Stimulated activated CD4-positive, alpha-beta T cell treated with anti-CD3 and anti-CD28 coated beads, Interleukin-1b, Interleukin-23, amount 100 ng/mL, for 1 hour (primary cell): ENCODE results near the gene CGB5.

Experiments used
- DNase-seq, 2 donors: peaks; one replicate each; pipeline ENCODE4 v3.0.0-alpha.2; 2020; ENCODE audit warnings: low read depth in 2 of 2

Gene CGB5

DNA sequence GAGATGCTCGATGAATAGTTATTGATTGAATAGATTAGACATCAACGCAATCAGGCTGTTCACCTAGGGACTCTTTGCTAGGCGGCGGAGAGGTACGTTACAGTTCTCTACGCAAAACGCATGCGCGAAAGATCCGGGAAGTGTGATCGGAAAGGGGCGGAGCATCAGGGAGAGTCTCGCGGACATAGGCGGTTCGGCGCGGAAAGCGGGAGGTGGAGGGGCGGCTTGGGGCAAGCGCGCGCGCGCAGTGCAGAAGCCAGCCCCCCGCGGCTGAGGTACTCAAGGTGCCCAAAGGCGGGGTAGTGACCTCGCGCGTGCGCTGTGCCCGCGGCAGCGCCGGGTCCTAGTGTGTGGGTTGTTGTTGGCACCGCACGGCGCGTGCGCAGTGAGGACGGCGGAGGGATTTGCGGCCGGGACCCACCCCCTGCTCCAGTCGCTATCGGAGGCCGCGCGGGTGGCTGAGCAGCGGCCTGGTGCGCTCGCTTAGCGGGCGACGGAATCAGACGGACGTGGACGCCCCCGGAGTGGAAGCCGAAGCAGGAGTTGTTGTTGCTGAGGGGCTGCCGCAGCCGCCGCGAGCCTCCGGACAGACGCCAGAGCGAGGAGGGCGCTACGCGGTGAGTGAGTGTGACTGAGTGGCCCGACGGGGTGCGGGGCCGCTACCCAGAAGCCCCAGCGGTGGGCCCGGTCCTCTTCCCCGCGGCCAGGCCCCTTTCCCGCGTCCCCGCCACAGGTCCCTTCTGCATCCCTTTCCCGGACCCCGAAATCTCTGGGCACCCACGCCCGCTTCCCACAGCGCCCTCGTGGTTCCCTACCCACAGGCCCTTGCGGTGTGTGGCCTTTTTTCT, 41.6 kb downstream of the CGB5 start, which contains the start of gene SNRNP70:
SNRNP70 (plus strand) TSS at position 432 of the 848 bp plus-strand sequence. CDS start 964 bp downstream, outside the sequence.
- peak; percentile 95 to 99 for DNase-seq

- no peak for DNase-seq
Measured at GRCh38 chr19:49085868-49086232, 42.2 kb downstream of the CGB5 start.

- no peak for DNase-seq
Measured at GRCh38 chr19:49086296-49086695, 42.6 kb downstream of the CGB5 start.

DNA sequence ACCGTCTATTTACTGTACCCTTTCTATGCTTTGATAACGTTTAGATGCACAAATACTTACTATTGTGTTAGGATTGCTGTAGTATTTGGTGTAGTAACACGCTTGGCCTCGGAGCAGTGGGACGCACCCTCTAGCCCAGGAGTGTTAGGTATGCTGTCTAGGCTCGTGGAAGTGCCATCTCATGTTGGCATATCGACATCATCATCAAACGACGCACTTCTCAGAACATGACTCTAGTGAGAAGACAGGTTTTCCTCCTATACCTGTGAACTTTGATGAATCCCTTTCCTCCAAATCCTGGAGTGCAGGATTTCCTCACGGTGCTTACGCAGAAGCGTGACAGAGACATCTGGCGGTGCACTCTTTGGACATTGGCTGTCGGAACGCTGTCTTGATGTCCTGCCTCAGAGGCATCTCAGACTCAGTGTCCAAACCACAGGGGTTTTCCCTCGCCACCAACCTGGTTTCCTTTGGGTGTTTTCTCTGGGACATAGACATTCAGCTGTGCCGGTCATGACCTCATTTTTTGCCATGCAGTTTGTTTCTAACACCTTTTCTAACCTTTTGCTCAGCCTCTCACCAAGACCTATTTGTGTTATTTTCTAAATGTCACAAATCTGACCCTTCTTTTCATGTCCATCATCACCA, 47.9 kb downstream of the CGB5 start:
- no peak for DNase-seq

DNA sequence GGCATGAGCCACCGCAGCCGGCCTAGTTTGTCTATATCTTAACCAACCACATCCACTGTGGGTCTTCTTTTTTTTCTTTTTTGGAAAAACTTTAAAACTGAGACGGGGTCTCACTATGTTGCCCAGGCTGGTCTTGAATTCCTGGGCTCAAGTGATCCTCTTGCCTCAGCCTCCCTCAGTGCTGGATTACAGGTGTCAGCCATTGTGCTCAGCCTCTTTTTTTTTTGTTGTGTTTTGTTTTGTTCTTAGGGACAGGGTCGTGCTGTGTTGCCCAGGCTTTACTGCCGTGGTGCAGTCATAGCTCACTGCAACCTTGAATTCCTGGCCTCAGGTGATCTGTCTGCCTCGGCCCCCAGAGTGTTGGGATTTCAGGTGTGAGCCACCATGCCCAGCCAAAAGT, 49.0 kb downstream of the CGB5 start:
- DNase-seq, result no peak
